NOMO-1 treated with DMSO at 0.1 percent for 48 hours (cell line): ENCODE results near the gene SLC35F6.
A peak's percentile ranks its signal among the peaks of the same experiment; 100 is the strongest.
"Not testable (repeated sequence)": the region's sequence is repeated elsewhere in the genome, so short reads cannot be mapped to it uniquely, and the experiment has no call there.

ENCODE experiments used
- DNase-seq: peaks from one replicate; lab custom pipeline; 2025; ENCODE audit not compliant: unreplicated experiment; lab: John Stamatoyannopoulos, UW

The SLC35F6 gene

DNA sequence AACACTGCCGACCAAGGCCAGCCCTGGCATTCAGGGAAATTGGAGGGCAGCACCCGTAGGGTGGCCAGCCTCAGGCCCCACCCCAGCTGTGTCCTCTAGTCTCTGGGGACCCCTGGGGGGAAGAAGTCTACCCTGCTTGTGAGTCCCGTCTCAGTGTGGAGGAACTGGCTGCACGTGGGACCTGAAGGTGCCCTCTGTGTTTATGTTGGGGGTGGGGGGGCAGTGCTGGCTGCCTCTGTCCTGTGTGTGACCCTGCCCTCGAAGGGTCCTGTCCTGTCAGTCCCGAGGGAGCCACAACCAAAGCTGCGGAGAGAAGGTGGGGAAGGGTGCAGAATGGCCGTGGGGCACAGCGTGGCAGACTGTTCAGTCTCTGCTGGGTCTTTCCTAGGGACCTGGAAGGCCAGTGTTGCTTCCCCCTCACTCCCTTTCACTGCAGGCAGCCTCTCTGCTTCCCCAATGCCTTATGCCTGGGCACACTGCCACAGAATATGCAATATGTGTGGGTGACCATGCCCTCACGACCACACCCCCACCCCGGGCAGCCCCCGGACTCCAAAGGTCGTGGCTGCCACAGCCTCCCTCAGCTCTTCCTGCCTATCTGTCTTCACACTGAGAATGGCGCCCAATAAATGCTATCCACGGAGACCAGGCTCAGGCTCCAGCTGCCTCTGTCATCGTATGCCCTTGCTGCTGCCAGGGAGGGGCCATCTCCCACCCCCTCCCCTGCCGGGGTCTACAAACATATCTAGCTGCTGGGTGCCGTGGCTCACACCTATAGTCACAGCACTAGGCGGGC, 33.3 kb upstream of the SLC35F6 start:
- DNase-seq, result no peak

DNA sequence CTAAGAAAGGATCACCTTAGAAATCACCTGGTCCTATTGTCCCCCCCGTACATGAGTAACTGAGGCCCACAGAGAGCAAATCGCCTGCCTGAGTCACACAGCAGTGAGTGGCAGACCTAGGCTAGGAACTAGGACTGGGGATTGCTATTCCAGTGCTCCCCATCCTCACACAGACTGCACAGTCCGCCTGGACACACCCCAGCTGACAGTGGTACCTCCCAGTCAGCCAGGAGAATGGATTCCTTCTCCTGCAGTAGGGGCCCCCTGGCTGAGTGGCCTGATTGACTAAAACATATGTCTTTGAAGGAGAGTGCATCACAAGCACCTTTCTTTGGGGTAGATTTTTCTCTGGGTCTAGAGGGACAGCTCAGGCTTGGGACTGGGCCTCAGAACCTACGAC, 32.4 kb upstream of the SLC35F6 start:
- DNase-seq, result no peak

DNA sequence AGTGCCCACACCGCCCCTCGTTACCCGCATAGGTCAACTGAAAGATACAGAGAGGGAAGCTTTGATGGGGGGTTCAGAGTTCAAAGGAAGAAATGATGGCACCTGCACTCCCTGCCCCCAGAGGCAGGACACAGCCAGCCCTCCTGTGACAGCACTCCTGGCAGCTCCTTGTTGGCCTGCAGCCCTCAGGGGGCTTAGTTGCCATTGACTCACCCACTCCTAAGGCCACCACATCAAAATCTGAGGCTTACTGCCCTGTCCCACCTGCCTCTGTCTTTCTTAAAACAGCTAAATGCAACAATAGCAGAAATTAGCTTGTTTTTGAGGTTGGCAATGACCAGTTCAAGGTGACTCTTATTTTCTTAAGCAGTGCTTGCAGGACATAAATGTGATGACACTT, 31.6 kb upstream of the SLC35F6 start:
- no peak for DNase-seq

DNA sequence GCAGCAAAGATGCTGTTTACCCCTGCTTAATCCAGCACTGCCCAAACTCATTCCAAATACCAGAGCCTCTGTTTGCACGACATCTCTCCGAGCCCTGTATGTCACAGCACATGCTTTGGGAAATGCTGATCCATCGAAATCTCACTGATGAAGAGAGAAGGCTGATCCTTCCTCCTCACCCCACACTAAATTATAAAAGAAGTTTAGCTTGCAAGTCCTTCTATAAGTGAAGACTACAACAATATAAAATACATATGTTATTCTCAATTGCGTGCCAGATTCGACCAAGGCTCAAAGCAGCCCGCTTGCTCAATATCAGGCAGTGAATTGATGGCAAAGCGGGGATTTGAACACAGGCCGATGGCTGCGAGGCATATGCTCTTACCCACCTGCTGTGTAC, 30.7 kb upstream of the SLC35F6 start:
- DNase-seq, result no peak

DNA sequence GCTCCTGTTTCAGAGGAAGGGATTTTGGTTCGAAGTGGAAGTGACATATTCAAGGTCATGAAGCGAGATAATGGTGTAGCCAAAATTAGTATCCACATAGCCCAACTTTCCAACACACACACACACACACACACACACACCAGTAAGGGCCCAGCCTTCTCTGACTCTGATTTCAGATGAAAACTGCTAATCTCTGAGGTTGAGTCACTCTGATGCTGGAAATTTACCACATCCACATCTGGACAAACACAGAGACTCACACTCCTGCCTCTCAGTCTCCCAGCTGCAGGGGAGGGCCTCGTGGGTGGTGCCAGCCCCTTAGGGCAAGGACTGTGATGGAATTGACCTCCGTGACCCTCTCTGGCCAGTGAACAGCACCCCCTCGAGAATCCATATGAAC, 29.0 kb upstream of the SLC35F6 start:
- no peak for DNase-seq

DNA sequence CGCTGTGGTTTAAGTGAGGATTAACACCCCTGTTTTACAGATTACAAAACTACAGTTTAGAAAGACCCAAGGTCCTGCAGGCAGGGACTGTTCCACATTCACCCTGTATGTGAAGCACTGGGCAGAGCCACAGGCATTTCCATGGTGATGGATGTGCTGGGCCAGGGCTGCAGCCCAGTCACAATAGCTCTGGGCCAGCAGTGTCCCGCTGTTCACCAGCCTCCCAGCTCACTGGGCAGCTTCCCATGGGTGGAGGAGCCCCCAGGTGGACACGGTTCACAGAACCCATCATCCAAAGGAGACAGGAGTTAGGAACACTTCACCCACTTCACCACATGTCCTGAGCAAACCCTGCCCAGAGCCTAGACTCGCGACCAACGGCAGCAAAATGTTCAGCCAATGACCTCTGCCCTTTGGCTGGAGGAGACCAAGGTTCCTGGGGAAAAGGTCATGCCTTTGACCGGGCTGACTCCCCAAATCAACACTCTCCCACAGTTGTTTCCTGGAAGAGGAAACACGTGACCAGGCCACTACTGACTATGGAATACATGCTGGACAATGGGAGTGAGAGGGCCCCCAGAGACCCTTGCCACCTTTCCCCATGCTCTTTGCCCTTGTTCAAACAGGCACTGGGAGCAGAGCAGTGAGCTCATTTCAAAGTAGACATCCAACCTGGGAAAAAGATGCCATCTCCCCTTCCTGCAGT, 28.0 kb upstream of the SLC35F6 start:
- DNase-seq, result no peak

DNA sequence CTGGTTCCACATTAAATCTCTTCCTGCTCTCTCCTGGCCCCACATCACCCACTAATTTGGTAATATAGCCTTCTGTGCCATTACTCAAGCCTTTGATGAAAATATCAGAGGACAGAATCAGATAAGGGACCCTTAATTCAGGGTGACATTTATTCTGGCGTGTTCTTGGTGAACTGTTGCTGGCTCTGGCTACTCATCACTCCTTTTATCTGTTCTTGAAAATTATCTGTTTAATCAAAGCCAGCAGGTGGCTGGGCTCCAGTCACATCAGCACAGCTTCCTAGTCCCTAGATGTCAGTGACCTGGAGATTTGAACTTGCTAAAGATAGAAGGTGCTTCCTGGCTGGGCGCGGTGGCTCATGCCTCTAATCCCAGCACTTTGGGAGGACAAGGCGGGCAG, 26.9 kb upstream of the SLC35F6 start:
- DNase-seq, result no peak

DNA sequence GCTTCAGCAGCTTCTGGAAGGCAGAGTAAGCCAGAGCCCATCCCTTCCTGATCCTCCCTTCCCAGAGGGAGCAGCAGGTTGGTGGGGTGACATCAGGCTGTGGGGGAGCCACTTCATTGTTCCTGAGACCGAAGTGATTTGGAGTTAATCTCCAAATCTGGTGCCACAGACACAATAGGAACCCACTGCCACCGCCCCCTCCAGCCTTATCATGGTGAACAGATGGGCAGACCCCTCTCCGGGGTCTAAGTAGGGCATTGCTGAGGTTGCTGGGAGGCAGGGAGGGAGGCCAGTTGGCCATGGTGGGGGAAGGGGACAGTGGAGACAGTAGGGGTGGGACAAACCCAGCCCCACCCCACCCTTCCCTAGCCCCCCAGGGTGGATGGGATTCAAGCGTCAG, 25.6 kb upstream of the SLC35F6 start:
- DNase-seq, result no peak

DNA sequence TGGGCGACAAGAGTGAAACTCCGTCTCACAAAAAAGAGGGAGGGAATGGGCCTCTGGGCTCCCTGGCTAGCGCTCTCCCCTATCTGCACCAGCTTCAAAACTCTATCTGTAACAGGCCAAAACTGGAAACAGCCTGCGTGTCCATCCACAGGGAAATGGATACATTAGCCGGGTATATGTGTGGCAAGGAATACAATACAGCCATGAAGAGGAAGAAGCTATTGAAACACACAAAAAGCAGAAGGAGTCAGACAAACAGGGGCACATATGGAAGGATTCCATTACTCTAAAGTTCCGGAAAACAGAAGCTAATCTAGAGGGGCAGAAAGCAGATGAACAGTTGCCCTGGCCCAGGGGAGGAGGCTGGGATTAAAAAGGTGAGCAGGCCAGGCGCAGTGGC, 24.6 kb upstream of the SLC35F6 start:
- DNase-seq, result no peak

DNA sequence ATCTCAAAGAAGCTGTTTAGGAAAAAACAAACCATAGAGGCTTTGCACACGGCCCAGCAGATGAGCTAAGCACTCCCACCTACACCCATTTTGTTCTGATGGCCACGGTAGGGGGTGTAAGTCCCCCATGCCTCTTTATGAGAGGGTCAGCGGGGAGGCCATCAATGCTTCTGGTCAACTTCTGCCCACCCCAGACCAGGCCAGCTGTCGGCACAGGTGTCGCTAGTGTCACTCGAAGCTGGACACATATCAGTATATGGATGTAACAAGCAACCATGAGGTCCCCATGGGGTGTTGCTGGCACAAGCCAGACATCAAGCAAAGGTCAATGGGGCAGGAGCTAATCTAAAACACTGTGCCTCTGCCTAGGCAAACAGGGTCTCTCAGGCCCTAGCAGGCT, 23.7 kb upstream of the SLC35F6 start:
- DNase-seq, result no peak

DNA sequence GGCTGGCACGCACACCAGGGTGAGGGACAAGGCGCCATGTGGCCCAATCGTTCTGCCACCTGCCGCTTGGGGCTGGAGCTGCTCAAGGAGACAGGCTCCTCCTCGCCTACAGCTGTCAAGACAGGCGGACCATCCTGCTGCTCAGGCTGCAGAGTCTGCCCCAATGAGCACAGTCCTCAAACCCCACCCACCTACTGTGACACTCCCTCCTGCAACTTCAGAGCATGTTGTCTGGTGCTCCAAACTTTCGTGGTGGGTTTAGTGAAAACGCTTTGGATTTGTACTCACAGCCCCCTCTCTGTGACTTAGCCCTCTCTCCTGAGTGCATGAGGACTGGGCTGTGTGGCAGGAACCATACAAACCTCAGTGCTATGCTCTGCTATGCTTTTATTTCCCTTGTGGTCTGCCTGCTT, 23.2 kb upstream of the SLC35F6 start:
- DNase-seq, result no peak

DNA sequence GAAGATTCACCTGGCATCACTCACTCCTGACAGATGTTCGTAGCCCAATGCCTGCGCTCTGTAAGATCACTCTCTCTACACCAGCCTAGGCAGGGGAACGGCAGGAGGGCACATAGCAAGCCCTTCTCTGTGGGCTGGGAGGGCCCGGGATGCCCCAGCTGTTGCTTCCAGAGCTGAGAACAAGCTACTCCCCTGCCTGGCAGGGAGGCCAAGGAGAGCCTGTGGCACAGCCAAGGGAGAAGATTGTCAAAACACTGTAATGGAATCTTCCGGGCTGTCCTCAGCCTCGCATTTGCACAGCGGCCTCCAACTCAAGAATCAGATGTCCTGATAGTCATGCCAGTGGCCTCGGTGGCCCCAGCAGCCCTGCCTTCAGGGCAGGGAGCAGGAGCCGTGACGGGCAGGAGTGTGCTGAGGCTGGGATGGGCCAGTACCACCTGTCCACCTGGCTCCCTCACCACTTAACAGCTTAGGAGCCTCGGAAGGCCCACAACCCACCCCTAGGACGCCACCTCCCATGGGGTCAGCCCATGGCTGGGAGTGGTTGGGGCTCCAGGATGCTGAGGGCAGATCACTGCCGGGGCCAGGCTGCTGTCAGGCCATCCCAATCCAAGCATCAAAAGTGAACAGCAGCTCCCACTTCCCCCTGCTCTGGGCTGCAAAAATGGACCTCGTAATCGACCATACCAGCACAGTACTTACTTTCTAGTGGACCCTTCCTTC, 21.9 kb upstream of the SLC35F6 start:
- DNase-seq, result no peak

DNA sequence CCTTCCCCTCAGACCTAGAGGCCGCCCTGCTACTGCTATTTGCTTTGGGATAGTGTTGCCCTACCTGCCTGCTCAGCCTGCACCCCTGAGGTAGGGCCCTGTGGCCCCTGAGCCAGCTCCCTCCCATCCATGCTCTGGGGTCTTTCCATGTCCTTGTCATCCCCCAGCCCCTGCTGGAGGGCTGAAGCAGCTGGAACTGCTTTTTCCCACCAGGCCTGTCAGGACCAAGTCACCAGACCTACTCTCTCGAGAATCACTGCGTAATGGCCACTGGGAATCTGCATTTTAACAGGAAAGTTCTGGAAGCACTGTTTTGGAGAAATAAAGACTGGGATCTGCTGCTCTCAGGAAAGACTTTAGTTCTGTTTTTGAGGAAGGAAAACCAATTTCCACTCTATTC, 20.2 kb upstream of the SLC35F6 start:
- no peak for DNase-seq

DNA sequence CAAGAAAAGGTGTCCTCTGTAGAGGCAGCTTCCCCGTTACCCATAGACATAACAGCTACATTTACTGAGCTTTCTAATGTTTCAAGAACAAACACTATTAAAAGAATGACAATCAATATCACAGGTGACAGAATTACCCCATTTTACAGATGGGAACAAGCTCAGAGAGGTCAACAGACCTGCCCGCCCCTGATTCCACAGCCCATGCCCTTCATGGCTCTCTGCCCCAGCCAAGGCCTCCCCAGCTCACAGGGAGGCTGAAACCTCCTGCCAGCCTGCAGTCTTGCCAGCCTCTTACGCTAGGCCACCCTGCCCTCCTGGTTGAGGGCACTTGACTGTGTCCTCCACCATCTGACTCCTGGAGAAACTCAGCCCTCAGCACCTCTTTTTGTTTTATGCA, 19.1 kb upstream of the SLC35F6 start:
- DNase-seq, result no peak

DNA sequence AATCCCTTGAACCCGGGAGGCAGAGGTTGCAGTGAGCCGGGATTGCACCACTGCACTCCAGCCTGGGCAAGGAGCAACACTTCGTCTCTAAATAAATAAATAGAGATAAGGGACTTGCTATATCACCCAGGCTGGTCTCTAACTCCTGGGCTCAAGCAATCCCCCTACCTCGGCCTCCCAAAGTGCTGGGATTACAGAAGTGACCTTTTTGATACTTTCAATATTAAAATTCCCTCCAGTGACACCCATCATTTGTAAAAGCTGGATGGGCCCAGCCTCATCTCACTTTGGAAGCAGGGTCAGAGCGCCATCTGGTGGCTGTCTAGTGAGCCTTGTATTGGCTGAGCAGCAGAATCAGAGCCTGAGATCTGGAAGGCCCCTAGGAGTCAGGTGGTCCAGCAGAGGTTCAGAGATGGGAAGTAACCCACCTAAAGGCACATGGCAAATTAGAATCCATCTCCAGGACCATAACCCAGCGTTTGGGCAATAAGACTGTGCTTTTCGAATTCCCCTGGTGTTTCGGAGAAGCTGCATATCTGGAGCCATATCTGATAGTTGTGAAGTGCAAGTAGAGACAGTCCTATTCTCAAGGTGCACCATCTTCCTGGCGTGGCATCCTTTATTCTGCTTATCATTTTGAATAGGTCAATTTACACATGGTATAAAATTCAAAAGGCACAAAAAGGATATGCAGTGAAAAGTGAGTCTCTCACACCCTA, 18.3 kb upstream of the SLC35F6 start:
- peak; percentile 58 for DNase-seq

DNA sequence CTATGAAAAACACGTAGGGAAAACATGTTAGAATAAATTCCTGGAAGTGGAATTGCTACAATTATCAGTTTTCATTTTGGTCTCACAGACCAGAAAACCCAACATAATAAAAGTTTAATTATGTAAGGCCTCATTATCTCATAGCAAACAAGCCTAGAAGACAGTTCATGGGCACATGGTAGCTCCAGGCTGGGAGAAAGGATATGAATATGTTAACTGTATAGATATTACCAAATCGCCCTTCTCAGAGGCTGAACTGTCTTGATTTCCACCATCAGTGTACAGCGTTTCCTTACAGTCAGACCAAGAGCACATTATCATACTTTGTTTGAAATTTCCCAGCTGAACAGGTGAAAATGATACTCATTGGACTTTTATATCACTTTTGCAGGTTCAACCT, 17.1 kb upstream of the SLC35F6 start:
- DNase-seq, result no peak

DNA sequence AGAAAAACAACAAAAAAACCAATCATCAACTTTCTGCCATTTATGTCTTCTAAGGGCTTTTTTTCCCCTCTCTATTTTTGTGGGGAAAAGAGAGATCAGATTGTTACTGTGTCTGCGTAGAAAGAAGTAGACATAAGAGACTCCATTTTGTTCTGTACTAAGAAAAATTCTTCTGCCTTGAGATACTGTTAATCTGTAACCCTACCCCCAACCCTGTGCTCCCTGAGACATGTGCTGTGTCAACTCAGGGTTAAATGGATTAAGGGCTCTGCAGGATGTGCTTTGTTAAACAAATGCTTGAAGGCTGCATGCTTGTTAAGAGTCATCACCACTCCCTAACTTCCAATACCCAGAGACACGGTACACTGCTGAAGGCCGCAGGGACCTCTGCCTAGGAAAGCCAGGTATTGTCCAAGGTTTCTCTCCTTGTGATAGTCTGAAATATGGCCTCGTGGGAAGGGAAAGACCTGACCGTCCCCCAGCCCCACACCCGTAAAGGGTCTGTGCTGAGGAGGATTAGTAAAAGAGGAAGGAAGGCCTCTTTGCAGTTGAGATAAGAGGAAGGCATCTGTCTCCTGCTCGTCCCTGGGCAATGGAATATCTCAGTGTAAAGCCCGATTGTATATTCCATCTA, 14.2 kb upstream of the SLC35F6 start:
- not testable (repeated sequence) for DNase-seq

DNA sequence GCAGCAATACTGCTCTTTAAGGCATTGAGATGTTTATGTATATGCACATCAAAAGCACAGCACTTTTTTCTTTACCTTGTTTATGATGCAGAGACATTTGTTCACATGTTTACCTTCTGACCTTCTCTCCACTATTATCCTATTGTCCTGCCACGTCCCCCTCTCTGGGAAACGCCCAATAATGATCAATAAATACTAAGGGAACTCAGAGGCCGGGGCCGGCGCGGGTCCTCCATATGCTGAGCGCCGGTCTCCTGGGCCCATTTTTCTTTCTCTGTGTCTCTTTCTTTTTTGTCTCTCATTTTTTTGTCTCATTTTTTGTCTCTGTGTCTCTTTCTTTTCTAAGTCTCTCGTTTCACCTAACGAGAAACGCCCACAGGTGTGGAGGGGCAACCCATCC, 13.6 kb upstream of the SLC35F6 start:
- not testable (repeated sequence) for DNase-seq

DNA sequence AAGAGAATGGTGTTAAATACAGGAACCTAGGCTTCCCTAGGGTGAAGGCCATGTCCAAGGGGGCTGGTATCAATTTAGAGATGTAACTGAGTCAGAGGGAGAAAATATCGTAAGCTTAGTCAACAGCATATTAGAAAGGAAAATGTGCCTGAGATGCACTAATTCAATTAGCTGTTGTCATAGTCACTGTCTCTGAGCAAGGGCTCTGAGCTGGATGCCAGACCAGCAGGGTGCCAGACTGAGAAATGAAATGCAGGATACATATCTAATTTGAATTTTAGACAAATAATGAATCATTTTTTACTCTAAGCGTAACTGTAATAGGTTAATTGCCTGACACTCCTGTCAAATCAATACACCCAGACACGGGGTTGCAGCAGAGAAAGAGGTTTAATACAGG, 11.4 kb upstream of the SLC35F6 start:
- DNase-seq, result no peak

DNA sequence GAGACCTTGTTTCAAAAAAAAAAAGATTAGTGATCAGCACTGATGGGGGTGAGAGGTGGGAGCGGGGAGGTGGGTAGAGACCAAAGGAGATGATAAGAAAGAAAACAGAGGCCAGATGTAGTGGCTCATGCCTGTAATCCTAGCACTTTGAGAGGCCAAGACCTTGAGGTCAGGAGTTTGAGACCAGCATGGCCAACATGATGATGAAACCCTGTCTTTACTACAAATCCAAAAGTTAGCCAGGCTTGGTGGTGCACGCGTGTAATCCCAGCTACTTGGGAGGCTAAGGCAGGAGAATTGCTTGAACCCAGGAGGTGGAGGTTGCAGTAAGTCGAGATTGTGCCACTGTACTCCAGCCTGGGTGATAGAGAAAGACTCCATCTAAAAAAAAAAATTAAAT, 9.5 kb upstream of the SLC35F6 start:
- DNase-seq, result no peak
